GM21529 (cell line): Measurements from ENCODE around the gene ZMYND11.

ENCODE experiments used
- ATAC-seq: cut with Tn5 transposase; IDR thresholded peaks from one replicate; pipeline ENCODE4 v1.9.1; 2021; ENCODE audit not compliant: unreplicated experiment

The ZMYND11 gene

GRCh38 chr10:135132-135600, at the start of gene ZMYND11:
TSS of gene ZMYND11 (plus strand) at chr10:135455. CDS start at chr10:180013, 44,558 bp downstream.
- peak; percentile 42 for ATAC-seq

GRCh38 chr10:86031-86430, 49.2 kb upstream of the ZMYND11 start:
- ATAC-seq = no peak

- ATAC-seq = no peak
Observed at GRCh38 chr10:87177-88080, 47.8 kb upstream of the ZMYND11 start.

- no peak for ATAC-seq
Observed at GRCh38 chr10:88253-88652, 47.0 kb upstream of the ZMYND11 start.

- no peak for ATAC-seq
Observed at GRCh38 chr10:89248-89647, 46.0 kb upstream of the ZMYND11 start.

GRCh38 chr10:90161-90560, 45.1 kb upstream of the ZMYND11 start:
- ATAC-seq = no peak

- ATAC-seq = no peak
Observed at GRCh38 chr10:91313-91712, 43.9 kb upstream of the ZMYND11 start.

GRCh38 chr10:92153-92552, 43.1 kb upstream of the ZMYND11 start:
- ATAC-seq = no peak

GRCh38 chr10:92846-93245, 42.4 kb upstream of the ZMYND11 start:
- no peak for ATAC-seq

- no peak for ATAC-seq
Observed at GRCh38 chr10:94613-95012, 40.6 kb upstream of the ZMYND11 start.

GRCh38 chr10:95356-96115, 39.7 kb upstream of the ZMYND11 start:
- ATAC-seq = no peak

- ATAC-seq = no peak
Observed at GRCh38 chr10:96466-96865, 38.8 kb upstream of the ZMYND11 start.

- no peak for ATAC-seq
Observed at GRCh38 chr10:104416-104815, 30.8 kb upstream of the ZMYND11 start.

GRCh38 chr10:104862-105565, 30.2 kb upstream of the ZMYND11 start:
- no peak for ATAC-seq

- no peak for ATAC-seq
Observed at GRCh38 chr10:105806-106205, 29.4 kb upstream of the ZMYND11 start.

- no peak for ATAC-seq
Observed at GRCh38 chr10:106740-107139, 28.5 kb upstream of the ZMYND11 start.

GRCh38 chr10:112246-112645, 23.0 kb upstream of the ZMYND11 start:
- ATAC-seq = no peak

- ATAC-seq = no peak
Observed at GRCh38 chr10:124874-125273, 10.4 kb upstream of the ZMYND11 start.

GRCh38 chr10:127612-128432, 7.4 kb upstream of the ZMYND11 start:
- ATAC-seq = peak; percentile 88

- ATAC-seq = no peak
Observed at GRCh38 chr10:129810-130209, 5.4 kb upstream of the ZMYND11 start.
